GM12878 (cell line): Measurements from ENCODE around the gene DND1.

Experiments
- EZH2 ChIP-seq: IDR thresholded peaks from 2 replicates; pipeline ENCODE4 v1.6.1; 2012; ENCODE audit warnings: low read depth, mild to moderate bottlenecking, control low read depth, inconsistent platforms, low read length, borderline replicate concordance; ENCODE audit not compliant: control insufficient read depth
- ZNF274 ChIP-seq: IDR thresholded peaks from one replicate; pipeline ENCODE4 v1.8.0; 2011; ENCODE audit not compliant: insufficient read length, insufficient read depth
- TF ChIP-seq, protein P1 (sequence below): fragments of 450-650 bp; formaldehyde crosslinking; IDR thresholded peaks from 2 replicates; pipeline ENCODE4 v1.4.0; 2022; ENCODE audit warnings: mild to moderate bottlenecking, moderate library complexity
- TF ChIP-seq, protein P2 (sequence below): fragments of 450-650 bp; IDR thresholded peaks from 2 replicates; pipeline ENCODE4 v1.6.1; 2017; ENCODE audit warnings: mild to moderate bottlenecking, moderate library complexity
- TF ChIP-seq, protein P3 (sequence below), 3 experiments: IDR thresholded peaks in 2 of 3; conservative IDR thresholded peaks in 1 of 3; 2 replicates each; pipeline ENCODE4 v1.5.1; 2011; ENCODE audit warnings: low read depth in 3 of 3, low read length in 3 of 3, mild to moderate bottlenecking in 3 of 3, control low read depth in 2 of 3, moderate library complexity in 2 of 3, inconsistent platforms in 1 of 3, mixed read lengths in 1 of 3; ENCODE audit not compliant: control insufficient read depth in 2 of 3, insufficient read depth in 1 of 3; ENCODE audit errors: extremely low read depth in 1 of 3
- TF ChIP-seq, protein P4 (sequence below): IDR thresholded peaks from 2 replicates; pipeline ENCODE4 v1.6.1; 2012; ENCODE audit warnings: mild to moderate bottlenecking, low read depth, low read length
- TF ChIP-seq, protein P5 (sequence below): fragments of 450-650 bp; IDR thresholded peaks from 2 replicates; pipeline ENCODE4 v1.6.1; 2017; ENCODE audit warnings: mild to moderate bottlenecking, moderate library complexity

DNA sequence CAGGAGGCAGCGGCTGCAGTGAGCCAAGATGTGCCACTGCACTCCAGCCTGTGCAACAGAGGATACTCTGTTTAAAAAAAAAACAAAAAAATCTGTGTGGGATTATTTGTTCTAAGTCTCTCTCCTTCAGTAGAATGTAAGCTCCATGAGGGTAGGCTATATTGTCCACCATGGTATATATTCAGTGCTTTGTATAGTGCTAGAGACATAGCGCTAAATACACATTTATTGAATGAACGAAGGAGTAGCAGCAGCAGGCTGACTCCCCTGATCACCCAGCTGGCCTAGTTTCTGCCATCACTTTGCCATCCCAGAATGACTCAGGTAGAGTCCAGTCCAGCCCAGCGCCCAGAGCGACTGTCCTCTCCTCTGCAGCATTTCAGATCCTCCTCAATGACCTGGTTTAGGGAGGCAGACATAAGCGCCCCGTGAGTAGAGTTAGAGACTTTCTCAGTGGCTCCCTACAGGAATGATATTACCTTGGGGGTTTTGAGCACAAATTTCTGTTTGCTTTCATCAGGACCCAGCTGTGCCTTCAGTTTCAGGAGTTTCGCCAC, 17.1 kb upstream of the DND1 start:
- TF ChIP-seq EZH2 = no peak
- TF ChIP-seq, protein P1, sequence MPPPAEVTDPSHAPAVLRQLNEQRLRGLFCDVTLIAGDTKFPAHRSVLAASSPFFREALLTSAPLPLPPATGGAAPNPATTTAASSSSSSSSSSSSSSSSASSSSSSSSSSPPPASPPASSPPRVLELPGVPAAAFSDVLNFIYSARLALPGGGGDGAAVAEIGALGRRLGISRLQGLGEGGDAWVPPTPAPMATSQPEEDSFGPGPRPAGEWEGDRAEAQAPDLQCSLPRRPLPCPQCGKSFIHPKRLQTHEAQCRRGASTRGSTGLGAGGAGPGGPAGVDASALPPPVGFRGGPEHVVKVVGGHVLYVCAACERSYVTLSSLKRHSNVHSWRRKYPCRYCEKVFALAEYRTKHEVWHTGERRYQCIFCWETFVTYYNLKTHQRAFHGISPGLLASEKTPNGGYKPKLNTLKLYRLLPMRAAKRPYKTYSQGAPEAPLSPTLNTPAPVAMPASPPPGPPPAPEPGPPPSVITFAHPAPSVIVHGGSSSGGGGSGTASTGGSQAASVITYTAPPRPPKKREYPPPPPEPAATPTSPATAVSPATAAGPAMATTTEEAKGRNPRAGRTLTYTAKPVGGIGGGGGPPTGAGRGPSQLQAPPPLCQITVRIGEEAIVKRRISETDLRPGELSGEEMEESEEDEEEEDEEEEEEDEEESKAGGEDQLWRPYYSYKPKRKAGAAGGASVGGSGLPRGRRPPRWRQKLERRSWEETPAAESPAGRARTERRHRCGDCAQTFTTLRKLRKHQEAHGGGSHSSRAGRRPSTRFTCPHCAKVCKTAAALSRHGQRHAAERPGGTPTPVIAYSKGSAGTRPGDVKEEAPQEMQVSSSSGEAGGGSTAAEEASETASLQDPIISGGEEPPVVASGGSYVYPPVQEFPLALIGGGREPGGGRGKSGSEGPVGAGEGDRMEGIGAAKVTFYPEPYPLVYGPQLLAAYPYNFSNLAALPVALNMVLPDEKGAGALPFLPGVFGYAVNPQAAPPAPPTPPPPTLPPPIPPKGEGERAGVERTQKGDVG (CRISPR knock-in tag) = no peak
- no peak for TF ChIP-seq ZNF274
- TF ChIP-seq, protein P2, sequence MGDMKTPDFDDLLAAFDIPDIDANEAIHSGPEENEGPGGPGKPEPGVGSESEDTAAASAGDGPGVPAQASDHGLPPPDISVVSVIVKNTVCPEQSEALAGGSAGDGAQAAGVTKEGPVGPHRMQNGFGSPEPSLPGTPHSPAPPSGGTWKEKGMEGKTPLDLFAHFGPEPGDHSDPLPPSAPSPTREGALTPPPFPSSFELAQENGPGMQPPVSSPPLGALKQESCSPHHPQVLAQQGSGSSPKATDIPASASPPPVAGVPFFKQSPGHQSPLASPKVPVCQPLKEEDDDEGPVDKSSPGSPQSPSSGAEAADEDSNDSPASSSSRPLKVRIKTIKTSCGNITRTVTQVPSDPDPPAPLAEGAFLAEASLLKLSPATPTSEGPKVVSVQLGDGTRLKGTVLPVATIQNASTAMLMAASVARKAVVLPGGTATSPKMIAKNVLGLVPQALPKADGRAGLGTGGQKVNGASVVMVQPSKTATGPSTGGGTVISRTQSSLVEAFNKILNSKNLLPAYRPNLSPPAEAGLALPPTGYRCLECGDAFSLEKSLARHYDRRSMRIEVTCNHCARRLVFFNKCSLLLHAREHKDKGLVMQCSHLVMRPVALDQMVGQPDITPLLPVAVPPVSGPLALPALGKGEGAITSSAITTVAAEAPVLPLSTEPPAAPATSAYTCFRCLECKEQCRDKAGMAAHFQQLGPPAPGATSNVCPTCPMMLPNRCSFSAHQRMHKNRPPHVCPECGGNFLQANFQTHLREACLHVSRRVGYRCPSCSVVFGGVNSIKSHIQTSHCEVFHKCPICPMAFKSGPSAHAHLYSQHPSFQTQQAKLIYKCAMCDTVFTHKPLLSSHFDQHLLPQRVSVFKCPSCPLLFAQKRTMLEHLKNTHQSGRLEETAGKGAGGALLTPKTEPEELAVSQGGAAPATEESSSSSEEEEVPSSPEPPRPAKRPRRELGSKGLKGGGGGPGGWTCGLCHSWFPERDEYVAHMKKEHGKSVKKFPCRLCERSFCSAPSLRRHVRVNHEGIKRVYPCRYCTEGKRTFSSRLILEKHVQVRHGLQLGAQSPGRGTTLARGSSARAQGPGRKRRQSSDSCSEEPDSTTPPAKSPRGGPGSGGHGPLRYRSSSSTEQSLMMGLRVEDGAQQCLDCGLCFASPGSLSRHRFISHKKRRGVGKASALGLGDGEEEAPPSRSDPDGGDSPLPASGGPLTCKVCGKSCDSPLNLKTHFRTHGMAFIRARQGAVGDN = no peak
- TF ChIP-seq, protein P3, sequence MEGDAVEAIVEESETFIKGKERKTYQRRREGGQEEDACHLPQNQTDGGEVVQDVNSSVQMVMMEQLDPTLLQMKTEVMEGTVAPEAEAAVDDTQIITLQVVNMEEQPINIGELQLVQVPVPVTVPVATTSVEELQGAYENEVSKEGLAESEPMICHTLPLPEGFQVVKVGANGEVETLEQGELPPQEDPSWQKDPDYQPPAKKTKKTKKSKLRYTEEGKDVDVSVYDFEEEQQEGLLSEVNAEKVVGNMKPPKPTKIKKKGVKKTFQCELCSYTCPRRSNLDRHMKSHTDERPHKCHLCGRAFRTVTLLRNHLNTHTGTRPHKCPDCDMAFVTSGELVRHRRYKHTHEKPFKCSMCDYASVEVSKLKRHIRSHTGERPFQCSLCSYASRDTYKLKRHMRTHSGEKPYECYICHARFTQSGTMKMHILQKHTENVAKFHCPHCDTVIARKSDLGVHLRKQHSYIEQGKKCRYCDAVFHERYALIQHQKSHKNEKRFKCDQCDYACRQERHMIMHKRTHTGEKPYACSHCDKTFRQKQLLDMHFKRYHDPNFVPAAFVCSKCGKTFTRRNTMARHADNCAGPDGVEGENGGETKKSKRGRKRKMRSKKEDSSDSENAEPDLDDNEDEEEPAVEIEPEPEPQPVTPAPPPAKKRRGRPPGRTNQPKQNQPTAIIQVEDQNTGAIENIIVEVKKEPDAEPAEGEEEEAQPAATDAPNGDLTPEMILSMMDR (IDR thresholded peaks at IDR 0.05 in 2 of 3, conservative IDR thresholded peaks at IDR 0.05 in 1 of 3; ENCODE audit: control insufficient read depth in 2 of 3, extremely low read depth in 1 of 3, insufficient read depth in 1 of 3, low read depth in 3 of 3, low read length in 3 of 3) = no peak
- TF ChIP-seq, protein P4, sequence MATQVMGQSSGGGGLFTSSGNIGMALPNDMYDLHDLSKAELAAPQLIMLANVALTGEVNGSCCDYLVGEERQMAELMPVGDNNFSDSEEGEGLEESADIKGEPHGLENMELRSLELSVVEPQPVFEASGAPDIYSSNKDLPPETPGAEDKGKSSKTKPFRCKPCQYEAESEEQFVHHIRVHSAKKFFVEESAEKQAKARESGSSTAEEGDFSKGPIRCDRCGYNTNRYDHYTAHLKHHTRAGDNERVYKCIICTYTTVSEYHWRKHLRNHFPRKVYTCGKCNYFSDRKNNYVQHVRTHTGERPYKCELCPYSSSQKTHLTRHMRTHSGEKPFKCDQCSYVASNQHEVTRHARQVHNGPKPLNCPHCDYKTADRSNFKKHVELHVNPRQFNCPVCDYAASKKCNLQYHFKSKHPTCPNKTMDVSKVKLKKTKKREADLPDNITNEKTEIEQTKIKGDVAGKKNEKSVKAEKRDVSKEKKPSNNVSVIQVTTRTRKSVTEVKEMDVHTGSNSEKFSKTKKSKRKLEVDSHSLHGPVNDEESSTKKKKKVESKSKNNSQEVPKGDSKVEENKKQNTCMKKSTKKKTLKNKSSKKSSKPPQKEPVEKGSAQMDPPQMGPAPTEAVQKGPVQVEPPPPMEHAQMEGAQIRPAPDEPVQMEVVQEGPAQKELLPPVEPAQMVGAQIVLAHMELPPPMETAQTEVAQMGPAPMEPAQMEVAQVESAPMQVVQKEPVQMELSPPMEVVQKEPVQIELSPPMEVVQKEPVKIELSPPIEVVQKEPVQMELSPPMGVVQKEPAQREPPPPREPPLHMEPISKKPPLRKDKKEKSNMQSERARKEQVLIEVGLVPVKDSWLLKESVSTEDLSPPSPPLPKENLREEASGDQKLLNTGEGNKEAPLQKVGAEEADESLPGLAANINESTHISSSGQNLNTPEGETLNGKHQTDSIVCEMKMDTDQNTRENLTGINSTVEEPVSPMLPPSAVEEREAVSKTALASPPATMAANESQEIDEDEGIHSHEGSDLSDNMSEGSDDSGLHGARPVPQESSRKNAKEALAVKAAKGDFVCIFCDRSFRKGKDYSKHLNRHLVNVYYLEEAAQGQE = no peak
- TF ChIP-seq, protein P5, sequence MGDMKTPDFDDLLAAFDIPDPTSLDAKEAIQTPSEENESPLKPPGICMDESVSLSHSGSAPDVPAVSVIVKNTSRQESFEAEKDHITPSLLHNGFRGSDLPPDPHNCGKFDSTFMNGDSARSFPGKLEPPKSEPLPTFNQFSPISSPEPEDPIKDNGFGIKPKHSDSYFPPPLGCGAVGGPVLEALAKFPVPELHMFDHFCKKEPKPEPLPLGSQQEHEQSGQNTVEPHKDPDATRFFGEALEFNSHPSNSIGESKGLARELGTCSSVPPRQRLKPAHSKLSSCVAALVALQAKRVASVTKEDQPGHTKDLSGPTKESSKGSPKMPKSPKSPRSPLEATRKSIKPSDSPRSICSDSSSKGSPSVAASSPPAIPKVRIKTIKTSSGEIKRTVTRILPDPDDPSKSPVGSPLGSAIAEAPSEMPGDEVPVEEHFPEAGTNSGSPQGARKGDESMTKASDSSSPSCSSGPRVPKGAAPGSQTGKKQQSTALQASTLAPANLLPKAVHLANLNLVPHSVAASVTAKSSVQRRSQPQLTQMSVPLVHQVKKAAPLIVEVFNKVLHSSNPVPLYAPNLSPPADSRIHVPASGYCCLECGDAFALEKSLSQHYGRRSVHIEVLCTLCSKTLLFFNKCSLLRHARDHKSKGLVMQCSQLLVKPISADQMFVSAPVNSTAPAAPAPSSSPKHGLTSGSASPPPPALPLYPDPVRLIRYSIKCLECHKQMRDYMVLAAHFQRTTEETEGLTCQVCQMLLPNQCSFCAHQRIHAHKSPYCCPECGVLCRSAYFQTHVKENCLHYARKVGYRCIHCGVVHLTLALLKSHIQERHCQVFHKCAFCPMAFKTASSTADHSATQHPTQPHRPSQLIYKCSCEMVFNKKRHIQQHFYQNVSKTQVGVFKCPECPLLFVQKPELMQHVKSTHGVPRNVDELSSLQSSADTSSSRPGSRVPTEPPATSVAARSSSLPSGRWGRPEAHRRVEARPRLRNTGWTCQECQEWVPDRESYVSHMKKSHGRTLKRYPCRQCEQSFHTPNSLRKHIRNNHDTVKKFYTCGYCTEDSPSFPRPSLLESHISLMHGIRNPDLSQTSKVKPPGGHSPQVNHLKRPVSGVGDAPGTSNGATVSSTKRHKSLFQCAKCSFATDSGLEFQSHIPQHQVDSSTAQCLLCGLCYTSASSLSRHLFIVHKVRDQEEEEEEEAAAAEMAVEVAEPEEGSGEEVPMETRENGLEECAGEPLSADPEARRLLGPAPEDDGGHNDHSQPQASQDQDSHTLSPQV = no peak
